ENCODE results near the gene FAM174B. TPM values are rescaled to one million over a fixed set of nuclear protein-coding genes. Genes with fewer than 3 reads are reported as not detected.

Gene FAM174B
- polyA plus RNA-seq, 12 donors = 15.1 to 26.9 (median 21.8) TPM; not detected in 1

DNA sequence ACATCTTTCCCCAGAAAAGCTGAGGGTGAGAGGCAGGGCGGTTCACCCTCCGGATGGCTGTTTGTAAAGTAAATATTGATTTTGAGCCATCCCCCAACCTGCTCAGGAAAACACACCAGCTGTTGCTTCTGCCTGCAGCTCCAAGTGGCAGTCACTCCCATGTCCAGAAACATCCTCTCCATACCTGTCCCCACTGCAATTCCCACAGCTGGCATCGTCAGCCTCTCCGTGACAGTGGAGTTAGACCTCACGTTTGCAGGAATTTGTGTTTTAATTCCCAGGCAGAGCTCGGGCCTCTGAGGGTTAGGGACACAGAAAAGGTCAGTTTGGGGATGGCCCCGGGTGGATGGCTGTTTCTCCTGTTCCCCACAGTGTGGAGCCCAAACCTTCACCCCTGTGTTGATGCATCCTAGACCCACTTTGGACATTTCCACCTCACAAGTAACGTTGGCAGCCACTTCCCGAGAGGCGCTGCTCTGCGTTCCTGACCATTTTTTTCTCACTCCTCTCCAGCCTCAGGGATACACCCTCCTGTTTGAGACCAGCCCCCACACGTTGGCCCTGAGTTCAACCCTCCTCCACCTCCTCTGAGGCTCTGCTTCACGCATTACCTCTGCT lies 11.8 kb upstream of the FAM174B start:
- DNase-seq = no peak

DNA sequence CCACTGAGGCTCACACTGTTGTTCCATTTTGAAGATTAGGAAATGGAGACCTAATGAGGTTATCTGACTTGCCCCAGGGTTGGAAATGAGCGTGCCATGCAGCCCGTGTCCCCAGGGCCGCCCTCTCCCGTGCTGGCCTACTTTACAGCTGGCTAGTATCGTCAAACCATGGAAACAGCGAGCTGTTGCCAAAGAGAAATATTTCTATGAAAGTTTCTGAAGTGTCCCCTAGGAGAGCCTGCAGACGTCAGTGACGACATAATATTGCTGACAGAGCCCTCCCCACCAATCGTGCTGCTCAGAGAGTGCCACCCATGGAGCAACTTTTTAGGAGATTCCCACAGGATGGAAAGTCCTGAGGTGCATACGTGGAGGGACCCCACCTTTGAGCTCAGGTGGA lies 11.2 kb upstream of the FAM174B start:
- DNase-seq = peak; percentile 63

DNA sequence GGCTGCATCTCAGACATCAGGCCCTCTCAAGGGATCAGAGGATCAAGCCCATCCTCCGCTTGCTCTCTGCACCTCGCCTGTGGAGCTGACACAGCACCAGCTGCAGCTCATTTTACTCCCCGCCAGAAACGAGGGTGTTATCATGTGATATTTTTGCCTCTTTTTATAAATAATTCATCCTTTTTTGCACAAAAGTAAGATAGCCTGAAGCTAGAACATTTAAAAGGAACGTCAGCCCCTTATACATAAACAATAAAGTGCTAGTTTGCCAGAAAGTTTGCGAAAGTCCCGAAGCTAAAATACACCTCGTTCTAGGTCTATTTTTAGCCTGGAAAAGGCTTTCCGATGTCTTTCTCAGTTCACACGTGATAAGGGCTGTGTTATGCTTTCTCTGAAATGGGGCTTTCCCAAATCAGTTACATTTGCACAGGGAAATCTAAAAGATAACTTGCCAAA lies 9.6 kb upstream of the FAM174B start:
- peak; percentile 75 for DNase-seq

DNA sequence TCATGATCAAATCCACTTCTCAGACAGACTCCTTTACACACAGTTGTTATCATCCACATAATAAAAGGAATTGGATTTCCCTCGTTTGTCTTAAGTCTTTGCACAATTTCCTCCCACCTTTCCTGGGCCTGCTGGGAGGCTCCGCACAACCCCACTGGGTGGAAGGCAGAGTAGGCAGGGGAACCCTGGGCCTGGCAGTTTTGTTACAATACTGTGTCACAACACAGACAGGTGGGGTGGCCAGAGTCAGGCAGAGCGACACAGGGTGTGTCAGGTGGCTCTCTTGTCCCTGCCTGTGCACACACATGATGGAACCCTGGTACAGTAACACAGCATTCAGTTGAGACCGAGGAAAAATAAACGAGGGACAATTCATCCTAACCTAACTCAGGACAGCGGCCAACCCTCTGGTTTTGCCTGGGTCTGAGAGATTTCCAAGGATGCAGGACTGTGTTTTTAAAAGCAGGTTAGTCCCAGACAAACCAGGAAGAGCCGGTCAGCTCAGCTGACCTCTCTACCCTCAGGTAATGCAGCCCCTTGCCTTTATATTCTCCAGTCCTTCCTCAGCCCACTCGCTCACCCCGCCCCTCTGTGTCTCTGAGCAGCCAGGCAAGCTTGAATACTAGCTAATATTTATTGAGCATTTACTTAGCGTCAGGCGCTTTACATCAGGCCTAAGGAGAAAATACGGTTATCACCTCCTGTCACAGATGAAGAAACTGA lies 8.8 kb upstream of the FAM174B start:
- DNase-seq = no peak

- no peak for DNase-seq
Measured at GRCh38 chr15:92663250-92663951, 7.8 kb upstream of the FAM174B start.

- no peak for DNase-seq
Measured at GRCh38 chr15:92662762-92663161, 7.2 kb upstream of the FAM174B start.

- DNase-seq = no peak
Measured at GRCh38 chr15:92661956-92662355, 6.4 kb upstream of the FAM174B start.

GRCh38 chr15:92661069-92661468 lies 5.5 kb upstream of the FAM174B start:
- no peak for DNase-seq

DNA sequence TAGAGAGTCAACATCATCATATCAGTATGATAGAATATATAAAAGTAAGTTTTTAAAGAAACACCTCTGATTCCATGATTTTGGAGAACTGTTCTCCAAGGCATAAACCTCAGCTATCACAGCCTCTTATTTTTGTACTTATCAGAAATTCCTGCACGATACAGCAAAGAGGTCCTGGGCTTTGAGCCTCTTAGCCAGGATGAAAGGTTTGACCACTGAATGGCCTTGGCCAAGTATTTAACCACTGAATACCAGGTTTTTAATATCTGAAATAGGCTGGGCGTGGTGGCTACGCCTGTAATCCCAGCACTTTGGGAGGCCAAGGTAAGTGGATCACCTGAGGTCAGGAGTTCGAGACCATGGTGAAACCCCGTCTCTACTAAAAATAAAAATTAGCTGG lies 1.9 kb upstream of the FAM174B start:
- no peak for DNase-seq

DNA sequence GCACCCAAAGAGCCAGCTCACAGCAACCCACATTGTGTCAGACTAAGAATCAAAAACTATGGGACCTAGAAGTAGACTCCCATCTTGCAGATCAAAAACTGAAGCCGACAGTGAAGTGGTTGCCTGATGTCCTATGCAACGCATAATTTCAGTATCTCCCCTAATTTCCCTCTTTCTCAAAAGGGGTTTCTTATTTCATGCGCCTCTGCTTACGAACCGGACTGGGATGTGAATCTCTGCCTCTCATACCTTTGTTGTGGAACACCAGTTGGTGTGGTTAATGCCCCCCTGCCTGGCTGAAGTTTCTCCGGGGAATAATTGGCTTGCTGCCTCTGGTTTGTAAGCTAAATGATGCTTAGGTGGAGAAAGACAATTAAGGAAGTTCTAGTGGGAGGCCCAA lies 514 bp upstream of the FAM174B start:
- DNase-seq = no peak

DNA sequence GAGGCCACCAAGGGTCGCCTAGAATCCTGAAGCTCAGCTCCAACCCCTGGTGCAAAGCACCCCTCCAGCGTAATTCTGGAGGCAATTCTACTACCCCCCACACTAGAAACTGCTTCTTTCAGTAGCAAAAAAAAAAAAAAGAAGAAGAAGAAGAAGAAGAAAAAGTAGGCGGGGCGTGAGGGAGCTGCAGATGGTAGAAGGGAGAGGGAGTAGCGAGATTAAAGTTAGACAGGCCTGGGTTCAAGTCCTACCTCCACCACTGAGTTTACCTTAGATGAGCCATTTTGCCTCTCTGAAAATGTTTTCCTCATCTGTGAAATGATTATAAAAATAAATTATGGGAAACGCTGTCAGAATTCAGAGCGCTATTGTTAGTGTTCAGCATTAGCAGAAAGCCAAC lies 913 bp downstream of the FAM174B start:
- no peak for DNase-seq

GRCh38 chr15:92653836-92654539 lies 1.6 kb downstream of the FAM174B start:
- peak; percentile 38 for DNase-seq

DNA sequence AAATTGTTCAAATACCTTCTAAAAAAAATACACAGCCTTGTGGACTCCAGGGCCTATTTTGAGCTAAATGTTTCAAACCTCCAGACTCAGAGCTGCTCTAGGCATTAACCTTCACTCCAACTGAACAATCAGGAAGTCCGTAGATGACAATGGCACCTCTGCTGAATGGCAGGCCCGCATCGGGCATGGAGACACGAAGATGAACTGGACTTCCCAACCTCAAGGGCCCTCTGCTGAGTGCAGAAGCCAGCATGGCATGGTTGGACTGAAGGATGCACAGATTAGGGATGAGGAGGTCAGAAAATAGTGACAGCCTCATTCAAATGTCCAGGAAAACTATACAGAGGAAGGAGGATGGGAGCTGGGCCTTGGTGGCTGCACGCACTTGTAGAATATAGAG lies 2.2 kb downstream of the FAM174B start:
- DNase-seq = no peak

DNA sequence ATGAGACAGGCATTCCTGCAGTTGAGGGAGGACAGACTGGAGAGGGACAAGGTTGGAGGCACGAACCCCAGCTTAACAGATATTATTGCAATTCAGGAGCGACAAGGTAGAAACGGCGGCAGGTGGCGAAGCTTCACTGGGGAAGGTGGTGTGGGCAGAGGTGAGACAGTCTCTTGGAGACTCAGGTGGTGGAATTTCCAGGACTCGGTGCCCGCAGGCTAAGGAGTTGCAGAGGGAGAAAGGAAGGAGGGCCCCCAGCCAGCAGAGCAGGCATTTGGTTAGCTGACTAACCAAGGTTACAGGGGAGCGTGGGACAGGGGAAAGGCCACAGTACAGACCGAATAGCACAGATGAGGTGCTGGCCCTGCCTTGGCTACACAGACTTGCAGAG lies 3.0 kb downstream of the FAM174B start:
- no peak for DNase-seq

DNA sequence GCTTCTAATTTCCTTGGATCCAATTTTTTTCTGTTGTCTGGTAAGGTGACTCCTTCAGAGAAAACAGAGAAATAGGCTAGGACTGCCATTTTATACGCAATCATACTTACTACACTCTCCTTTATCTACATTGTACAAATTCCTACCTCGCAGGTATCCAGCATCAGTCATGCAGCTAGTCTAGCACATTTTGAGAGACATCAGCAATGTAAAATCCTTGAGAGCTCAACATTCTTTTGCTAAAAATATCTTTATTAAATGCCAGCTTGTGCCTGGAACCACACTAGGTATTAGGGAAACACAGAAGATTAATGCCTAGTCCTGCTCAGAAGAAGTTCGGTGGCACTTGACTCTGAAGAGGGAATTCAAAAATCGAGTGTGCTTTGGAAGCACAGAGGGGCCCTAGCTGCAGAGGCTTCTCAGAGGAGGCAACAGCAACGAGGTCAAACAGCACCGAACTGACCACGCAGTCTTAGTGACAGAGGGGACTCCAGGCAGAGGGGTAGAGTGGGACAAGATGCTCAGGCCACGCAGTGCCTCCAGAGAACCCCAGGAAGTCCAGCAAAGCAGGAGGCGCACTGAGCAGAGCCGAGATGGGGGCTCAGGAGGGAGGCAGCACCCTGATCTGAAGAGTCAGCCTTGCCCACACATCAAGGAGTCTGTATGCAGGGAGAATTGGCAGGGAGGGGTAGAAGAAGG lies 3.5 kb downstream of the FAM174B start:
- DNase-seq = no peak

DNA sequence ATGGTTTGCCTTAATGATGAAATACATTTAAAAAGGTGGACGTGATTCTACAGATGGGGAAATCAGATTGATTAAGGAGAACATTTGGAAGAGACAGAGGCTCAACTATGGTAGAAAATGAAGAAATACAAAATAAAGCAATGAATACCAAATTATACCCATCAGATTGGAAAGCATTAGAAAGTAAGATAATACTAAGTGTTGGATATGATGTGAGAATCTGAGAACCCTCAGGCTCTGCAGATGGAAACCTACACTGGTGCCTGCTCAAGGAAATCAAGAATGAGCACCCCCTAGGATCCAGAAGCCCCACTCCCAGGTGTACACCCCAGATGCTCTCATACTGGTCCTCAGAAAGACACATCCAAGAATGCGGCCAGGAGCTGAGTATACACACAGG lies 4.6 kb downstream of the FAM174B start:
- no peak for DNase-seq

- DNase-seq = no peak
Measured at GRCh38 chr15:92650256-92650655, 5.3 kb downstream of the FAM174B start.

- DNase-seq = no peak
Measured at GRCh38 chr15:92648190-92648875, 7.2 kb downstream of the FAM174B start.

GRCh38 chr15:92647467-92648163 lies 8.0 kb downstream of the FAM174B start:
- DNase-seq = no peak

GRCh38 chr15:92646216-92646615 lies 9.4 kb downstream of the FAM174B start:
- no peak for DNase-seq

GRCh38 chr15:92645731-92646130 lies 9.8 kb downstream of the FAM174B start:
- no peak for DNase-seq

Measured in muscle of arm (tissue), 12 donors.